NK-92 (cell line): ENCODE data around the gene TTC28.
"Not testable (repeated sequence)": the region's sequence is repeated elsewhere in the genome, so short reads cannot be mapped to it uniquely, and the experiment has no call there.

Experiments
- DNase-seq: peaks from one replicate; lab custom pipeline; 2025; ENCODE audit not compliant: unreplicated experiment; lab: John Stamatoyannopoulos, UW

TTC28 gene

GRCh38 chr22:28679611-28680287 lies at the start of gene TTC28:
TSS of gene TTC28 (minus strand) at chr22:28679840. CDS start at chr22:28679723, 117 bp downstream.
- DNase-seq = not testable (repeated sequence)

GRCh38 chr22:28728621-28729313 lies 49.1 kb upstream of the TTC28 start:
- no peak for DNase-seq

GRCh38 chr22:28728002-28728401 lies 48.4 kb upstream of the TTC28 start:
- DNase-seq = no peak

GRCh38 chr22:28718044-28718443 lies 38.4 kb upstream of the TTC28 start:
- DNase-seq = no peak

- DNase-seq = no peak
Observed at GRCh38 chr22:28716686-28717085, 37.0 kb upstream of the TTC28 start.

- DNase-seq = no peak
Observed at GRCh38 chr22:28715611-28716010, 36.0 kb upstream of the TTC28 start.

- no peak for DNase-seq
Observed at GRCh38 chr22:28714043-28714628, 34.5 kb upstream of the TTC28 start.

GRCh38 chr22:28711820-28712777 lies 32.5 kb upstream of the TTC28 start:
- no peak for DNase-seq

- DNase-seq = no peak
Observed at GRCh38 chr22:28711341-28711740, 31.7 kb upstream of the TTC28 start.

GRCh38 chr22:28710576-28711191 lies 31.0 kb upstream of the TTC28 start:
- DNase-seq = no peak

- DNase-seq = no peak
Observed at GRCh38 chr22:28710107-28710506, 30.5 kb upstream of the TTC28 start.

GRCh38 chr22:28706845-28707244 lies 27.2 kb upstream of the TTC28 start:
- no peak for DNase-seq

- no peak for DNase-seq
Observed at GRCh38 chr22:28703436-28703835, 23.8 kb upstream of the TTC28 start.

GRCh38 chr22:28702891-28703290 lies 23.3 kb upstream of the TTC28 start:
- DNase-seq = no peak

- not testable (repeated sequence) for DNase-seq
Observed at GRCh38 chr22:28693041-28693760, 13.6 kb upstream of the TTC28 start.

- DNase-seq = not testable (repeated sequence)
Observed at GRCh38 chr22:28689796-28690195, 10.2 kb upstream of the TTC28 start.

GRCh38 chr22:28682966-28683365 lies 3.3 kb upstream of the TTC28 start:
- DNase-seq = not testable (repeated sequence)

- DNase-seq = not testable (repeated sequence)
Observed at GRCh38 chr22:28680813-28681490, 1.3 kb upstream of the TTC28 start.
